HEK293T (cell line): ENCODE measurements around the gene UGT2A2.

Experiments
- CTCF ChIA-PET: fragments of 350-600 bp; formaldehyde crosslinking; extraction: SDS; loops from one replicate; lab custom pipeline; 2021; ENCODE audit warnings: antibody characterized with exemption, inconsistent platforms; lab: Yijun Ruan, JAX
- POLR2A ChIA-PET: fragments of 350-600 bp; formaldehyde crosslinking; extraction: SDS; loops from one replicate; lab custom pipeline; 2020; ENCODE audit warnings: antibody characterized with exemption, inconsistent platforms; lab: Yijun Ruan, JAX
- DNase-seq: peaks from one replicate; pipeline ENCODE4 v3.0.0; 2012; ENCODE audit warnings: mixed read lengths; ENCODE audit errors: extremely low spot score
- ARNT ChIP-seq: fragments of 450-650 bp; IDR thresholded peaks from 2 replicates; pipeline ENCODE4 v1.6.1; 2017; ENCODE audit warnings: mild to moderate bottlenecking
- BHLHE40 ChIP-seq: fragments of 450-650 bp; IDR thresholded peaks from 2 replicates; pipeline ENCODE4 v1.6.1; 2016; ENCODE audit warnings: mild to moderate bottlenecking, moderate library complexity, borderline replicate concordance
- CTBP1 ChIP-seq: fragments of 450-650 bp; IDR thresholded peaks from 2 replicates; pipeline ENCODE4 v1.6.1; 2016; ENCODE audit warnings: borderline replicate concordance
- ELF4 ChIP-seq: fragments of 450-650 bp; IDR thresholded peaks from 2 replicates; pipeline ENCODE4 v1.6.1; 2017; ENCODE audit warnings: antibody characterized with exemption
- FOXA1 ChIP-seq: fragments of 450-650 bp; IDR thresholded peaks from 2 replicates; pipeline ENCODE4 v1.6.1; 2016; ENCODE audit warnings: mild to moderate bottlenecking
- FOXK2 ChIP-seq: fragments of 450-650 bp; IDR thresholded peaks from 2 replicates; pipeline ENCODE4 v1.6.1; 2016; ENCODE audit warnings: mild to moderate bottlenecking
- FOXM1 ChIP-seq: fragments of 450-650 bp; IDR thresholded peaks from 2 replicates; pipeline ENCODE4 v1.6.1; 2017; ENCODE audit warnings: mild to moderate bottlenecking, borderline replicate concordance
- HDGF ChIP-seq: fragments of 450-650 bp; IDR thresholded peaks from 2 replicates; pipeline ENCODE4 v1.6.1; 2017; ENCODE audit warnings: antibody characterized with exemption, borderline replicate concordance
- L3MBTL2 ChIP-seq: fragments of 450-650 bp; conservative IDR thresholded peaks from 2 replicates; pipeline ENCODE4 v1.6.1; 2016; ENCODE audit warnings: mild to moderate bottlenecking
- LEF1 ChIP-seq: fragments of 450-650 bp; IDR thresholded peaks from 2 replicates; pipeline ENCODE4 v1.6.1; 2017; ENCODE audit warnings: mild to moderate bottlenecking, borderline replicate concordance
- NFRKB ChIP-seq: fragments of 450-650 bp; IDR thresholded peaks from 2 replicates; pipeline ENCODE4 v1.6.1; 2016; ENCODE audit warnings: mild to moderate bottlenecking, moderate library complexity
- PKNOX1 ChIP-seq: fragments of 450-650 bp; IDR thresholded peaks from 2 replicates; pipeline ENCODE4 v1.6.1; 2016
- SP1 ChIP-seq: fragments of 450-650 bp; IDR thresholded peaks from 2 replicates; pipeline ENCODE4 v1.6.1; 2017
- SUZ12 ChIP-seq: fragments of 450-650 bp; IDR thresholded peaks from 2 replicates; pipeline ENCODE4 v1.6.1; 2016; ENCODE audit warnings: mild to moderate bottlenecking
- TARDBP ChIP-seq: fragments of 450-650 bp; IDR thresholded peaks from 2 replicates; pipeline ENCODE4 v1.6.1; 2016
- ZNF384 ChIP-seq: fragments of 450-650 bp; IDR thresholded peaks from 2 replicates; pipeline ENCODE4 v1.6.1; 2016

UGT2A2 gene

GRCh38 chr4:69549651-69550050 is 89.8 kb downstream of the UGT2A2 start:
- POLR2A ChIA-PET = no interaction called here
- DNase-seq = no peak
- CTCF ChIA-PET = interaction anchor here (0.6 kb wide), 1 partner anchor 78 kb away, joined by 4 read pairs; no protein-coding TSS in a partner anchor
- TF ChIP-seq TARDBP (no peak), FOXM1 (no peak), HDGF (no peak), SUZ12 (no peak), ZNF384 (no peak), ELF4 (no peak), FOXK2 (no peak), ARNT (no peak), FOXA1 (no peak), SP1 (no peak), NFRKB (no peak), BHLHE40 (no peak), LEF1 (no peak), L3MBTL2 (no peak), CTBP1 (no peak), PKNOX1 (no peak)

DNA sequence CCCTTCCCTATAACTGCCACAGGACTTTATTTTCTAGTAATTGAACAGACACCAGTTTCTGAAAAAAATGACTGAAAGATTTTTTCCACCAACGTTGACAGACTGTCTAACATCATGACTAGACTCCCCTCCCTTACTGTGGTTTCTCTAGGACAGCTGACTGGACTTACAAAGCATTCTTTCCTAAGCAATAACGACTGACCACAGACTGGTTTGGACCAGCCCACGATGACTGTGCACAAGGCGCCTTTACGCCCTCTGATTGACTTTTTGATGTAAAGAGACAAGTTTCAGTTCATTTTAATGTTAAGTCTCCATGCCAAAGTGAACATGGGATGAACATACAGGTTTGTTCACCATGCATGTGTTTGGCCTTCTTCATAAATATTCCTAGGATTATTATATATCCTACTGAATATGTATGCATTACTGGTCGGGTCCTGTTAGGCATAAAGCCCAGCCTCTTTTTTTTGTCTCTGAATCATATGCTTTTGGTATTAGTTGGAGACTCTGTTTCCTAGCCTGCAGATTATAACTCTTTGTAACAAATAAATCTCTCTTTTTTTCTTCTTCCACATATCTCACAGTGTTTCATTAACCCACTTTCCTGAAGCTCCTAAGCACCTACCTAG is 93.2 kb downstream of the UGT2A2 start:
- no peak for DNase-seq
- CTCF ChIA-PET = no interaction called here
- TF ChIP-seq LEF1 (no peak), FOXM1 (no peak), FOXK2 (no peak), SUZ12 (no peak), BHLHE40 (no peak), ARNT (no peak), FOXA1 (no peak)
- POLR2A ChIA-PET = interaction anchor here (1.1 kb wide), 1 partner anchor 408 kb away, joined by 3 read pairs; no protein-coding TSS in a partner anchor
